Non-pigmented ciliary epithelial cell (primary cell): ENCODE data around the gene CCDC51.
"Not testable (repeated sequence)": the region's sequence is repeated elsewhere in the genome, so short reads cannot be mapped to it uniquely, and the experiment has no call there.

ENCODE experiments used
- DNase-seq: peaks from one replicate; pipeline ENCODE4 v3.0.0-alpha.2; 2010; ENCODE audit warnings: low read depth

The CCDC51 gene

DNA sequence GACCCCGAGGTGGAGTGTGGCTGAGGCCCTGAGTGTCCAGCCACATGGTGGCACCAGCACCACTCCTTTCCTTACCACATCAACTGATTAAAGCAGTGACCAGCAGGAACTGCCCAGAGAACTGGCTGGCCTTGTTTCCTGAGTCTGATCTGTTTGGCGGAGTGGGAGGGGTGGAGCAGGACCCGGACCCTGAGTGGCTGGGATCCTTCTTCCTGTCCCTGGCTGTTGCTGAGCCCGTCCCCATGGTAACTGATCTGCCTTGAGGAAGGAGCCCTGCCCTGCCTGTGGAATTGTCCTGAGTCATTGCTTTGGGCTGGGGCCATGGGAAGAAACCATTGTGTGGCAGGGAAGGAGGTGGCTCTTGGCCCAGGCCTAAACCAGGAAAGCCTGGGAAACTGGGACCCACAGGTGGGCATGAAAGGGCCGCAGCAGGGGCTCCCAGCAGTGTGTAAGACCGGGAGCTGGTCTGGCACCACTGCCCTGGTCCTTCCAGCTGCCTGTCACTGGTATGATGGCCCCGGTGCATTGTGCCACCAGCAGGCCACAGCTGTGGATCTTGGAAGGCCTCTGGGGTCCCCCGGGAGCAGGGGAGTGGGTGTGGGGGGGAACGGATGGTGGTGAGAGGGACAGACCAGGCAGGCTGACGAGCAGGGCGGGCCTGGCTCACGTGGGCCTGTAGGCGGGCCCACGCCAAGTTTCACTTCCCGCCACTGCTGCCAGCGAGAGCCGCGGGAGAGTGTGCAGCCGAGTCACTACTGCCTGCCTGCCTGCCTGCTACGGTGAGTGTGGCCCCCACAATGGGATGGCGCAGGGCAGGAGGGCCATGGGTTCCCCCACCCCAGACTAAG, 25.8 kb upstream of the CCDC51 start:
- DNase-seq, result peak; percentile 99

DNA sequence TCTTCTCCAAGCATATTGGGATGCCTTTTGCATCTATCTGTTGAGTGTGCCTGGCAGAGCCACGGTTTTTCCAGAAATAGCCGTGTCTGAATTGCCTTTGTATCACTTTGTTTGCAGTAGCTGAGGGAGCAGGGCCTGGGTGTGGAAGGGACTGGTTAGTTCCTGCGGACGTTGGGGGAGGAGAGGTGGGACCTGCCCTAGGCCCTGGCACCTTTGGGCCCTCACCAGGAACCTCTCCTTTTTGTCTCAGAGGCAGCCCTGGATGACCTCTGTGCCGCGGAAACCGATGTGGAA, 25.3 kb upstream of the CCDC51 start:
- no peak for DNase-seq

DNA sequence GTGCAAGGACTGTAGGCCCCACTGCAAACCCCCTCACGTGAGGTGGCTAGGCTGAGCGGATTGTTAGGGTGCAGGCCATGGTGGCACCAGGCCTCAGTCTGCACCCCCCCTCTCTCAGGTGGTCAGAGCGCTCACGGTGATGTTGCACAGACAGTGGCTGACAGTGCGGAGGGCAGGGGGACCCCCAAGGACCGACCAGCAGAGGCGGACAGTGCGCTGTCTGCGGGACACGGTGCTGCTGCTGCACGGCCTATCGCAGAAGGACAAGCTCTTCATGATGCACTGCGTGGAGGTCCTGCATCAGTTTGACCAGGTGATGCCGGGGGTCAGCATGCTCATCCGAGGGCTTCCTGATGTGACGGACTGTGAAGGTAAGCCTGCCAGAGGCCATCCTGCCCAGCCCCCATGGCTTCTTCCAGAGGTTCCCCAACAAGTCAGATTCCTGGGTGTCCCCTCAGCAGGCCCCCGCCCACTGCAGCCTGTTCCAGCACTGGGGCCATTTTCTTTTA, 24.8 kb upstream of the CCDC51 start:
- no peak for DNase-seq

DNA sequence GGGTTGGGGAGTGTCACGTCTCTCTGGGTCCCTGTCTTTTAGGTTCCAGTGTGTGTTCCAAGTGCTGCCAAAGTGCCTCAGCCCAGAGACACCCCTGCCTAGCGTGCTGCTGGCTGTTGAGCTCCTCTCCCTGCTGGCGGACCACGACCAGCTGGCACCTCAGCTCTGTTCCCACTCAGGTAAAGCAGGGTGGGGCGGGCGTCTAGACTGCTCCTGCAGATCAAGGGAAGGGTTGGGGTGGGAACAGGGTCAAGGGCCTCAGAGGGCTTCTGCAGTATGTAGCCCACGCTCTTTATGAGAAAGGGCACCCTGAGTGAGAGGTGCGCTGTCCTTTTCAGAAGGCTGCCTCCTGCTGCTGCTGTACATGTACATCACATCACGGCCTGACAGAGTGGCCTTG, 23.8 kb upstream of the CCDC51 start:
- no peak for DNase-seq

DNA sequence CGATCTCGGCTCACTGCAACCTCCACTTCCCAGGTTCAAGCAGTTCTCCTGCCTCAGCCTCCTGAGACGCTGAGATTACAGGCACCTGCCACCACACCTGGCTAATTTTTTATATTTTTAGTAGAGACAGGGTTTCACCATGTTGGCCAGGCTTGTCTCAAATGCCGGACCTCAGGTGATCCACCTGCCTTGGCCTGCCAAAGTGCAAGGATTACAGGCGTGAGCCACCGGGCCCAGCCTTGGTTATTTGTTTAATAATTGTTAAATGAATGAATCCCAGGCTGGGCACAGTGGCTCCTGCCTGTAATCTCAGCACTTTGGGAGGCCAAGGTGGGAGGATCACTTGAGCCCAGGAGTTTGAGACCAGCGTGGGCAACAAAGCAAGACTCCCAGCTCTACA, 21.8 kb upstream of the CCDC51 start:
- not testable (repeated sequence) for DNase-seq

DNA sequence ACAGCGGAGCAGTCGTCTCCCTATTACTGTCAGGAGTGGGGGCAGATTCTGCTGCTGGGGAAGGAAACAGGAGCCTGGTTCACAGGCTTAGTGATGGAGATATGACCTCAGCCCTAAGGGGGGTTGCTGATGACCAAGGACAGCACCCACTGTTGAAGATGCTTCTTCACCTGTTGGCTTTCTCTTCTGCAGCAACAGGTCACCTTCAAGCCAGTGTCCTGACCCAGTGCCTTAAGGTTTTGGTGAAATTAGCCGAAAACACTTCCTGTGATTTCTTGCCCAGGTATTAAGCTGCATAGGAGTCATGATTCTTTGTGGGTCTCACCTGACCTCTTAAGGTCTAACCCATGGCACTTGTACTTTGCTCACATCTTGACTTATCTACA, 20.6 kb upstream of the CCDC51 start:
- no peak for DNase-seq

DNA sequence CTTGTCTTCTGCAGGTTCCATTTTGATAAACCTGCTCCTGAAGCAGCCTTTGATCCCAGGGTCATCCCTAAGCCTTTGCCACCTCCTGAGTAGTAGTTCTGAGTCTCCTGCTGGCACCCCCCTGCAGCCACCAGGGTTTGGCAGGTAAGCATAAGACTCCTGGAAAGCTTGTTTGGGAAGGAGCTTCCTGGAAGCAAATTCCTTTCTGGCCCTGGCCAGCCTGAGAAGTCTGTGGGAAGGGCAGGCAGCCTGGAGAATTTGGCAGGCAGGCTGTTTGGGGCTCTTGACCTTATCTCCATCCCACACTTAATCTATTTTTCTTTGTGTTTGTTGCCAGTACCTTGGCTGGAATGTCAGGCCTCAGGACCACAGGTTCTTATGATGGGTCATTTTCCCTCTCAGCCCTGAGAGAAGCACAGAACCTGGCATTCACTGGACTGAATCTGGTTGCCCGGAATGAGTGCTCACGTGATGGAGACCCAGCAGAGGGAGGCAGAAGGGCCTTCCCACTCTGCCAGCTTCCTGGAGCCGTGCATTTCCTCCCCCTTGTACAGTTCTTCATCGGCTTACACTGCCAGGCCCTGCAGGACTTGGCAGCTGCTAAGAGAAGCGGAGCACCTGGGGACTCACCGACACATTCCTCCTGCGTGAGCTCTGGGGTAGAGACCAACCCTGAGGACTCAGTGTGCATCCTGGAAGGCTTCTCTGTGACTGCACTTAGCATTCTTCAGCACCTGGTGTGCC, 20.0 kb upstream of the CCDC51 start:
- no peak for DNase-seq

DNA sequence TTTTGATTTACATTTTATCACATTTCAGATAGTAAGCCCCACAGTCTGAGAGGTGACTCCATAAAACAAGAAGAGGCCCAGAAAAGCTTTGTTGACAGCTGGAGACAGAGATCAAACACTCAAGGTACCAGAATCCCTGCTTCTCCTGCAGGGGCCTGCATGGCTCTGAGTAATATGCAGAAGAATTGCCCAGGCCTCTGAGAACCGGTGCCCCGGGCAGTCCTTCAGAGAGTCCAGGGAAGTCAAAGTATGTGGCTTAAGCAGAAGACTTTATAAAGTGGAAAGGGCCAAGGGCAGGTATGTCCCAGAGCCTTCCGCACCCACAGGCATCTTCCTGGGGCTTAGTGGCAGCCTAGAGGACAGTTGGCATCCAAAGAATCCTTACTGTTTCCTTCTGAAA, 19.4 kb upstream of the CCDC51 start:
- DNase-seq, result no peak

DNA sequence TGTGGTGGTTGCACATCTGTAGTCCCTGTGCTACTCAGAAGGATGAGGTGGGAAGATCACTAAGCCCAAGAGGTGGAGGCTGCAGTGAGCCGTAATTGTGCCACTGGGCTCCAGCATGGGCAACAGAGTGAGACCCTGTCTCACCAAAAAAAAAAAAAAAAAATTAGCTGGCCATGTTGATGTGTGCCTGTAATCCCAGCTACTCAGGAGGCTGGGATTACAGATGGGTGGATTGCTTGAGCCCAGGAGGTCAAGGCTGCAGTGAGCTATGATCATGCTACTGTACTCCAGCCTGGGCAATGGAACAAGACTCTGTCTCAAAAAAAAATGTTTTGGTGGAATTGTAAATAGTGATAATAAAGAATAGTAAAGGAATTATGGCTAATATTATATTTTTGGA, 16.5 kb upstream of the CCDC51 start:
- no peak for DNase-seq

DNA sequence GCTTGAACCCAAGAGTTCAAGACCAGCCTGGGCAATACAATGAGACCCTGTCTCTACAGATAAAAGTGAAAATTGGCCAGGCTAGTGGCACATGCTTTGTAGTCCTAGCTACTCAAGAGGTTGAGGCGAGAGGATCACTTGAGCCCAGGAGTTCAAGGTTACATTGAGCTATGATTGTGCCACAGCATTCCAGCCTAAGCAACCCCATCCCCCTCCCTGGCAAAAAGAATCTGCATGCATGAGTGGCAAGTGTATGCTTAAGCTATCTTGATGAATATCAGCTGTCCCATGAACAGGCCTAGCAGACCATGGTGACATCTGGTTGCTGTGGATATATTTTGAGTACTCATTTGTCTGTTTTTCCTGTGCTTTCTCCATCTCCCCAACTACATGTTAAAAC, 11.4 kb upstream of the CCDC51 start:
- no peak for DNase-seq

DNA sequence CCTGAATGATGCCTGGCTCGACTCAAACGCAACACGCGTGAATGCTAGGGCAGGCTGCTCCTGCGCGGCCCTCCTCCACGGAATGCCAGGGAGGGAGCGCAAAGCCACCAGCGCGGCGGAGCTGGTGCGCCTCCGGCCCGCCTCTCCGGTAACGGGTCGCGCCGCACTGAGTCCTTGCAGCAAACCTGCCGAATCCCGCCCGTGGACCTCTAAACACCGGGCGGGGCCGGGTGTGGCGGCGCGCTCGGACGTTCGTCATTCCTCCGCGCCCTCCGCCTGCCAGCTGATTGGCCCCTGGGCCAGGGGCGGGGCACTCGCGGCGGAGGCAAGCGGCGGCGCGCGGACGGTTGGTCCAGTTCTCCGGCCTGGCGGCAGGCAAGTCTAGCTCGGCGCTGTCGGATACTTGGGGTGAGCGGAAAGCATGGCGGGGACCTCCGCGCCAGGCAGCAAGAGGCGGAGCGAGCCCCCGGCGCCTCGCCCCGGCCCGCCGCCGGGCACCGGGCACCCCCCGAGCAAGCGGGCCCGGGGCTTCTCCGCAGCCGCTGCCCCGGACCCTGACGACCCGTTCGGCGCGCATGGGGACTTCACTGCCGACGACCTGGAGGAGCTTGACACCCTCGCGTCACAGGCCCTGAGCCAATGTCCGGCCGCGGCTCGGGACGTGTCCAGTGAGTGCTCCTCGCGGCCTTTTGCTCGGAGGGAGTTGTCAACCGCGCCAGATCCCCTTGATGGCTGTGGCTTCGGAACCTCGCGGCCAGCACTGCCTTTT, 6.7 kb upstream of the CCDC51 start, which contains the start of gene ATRIP:
Gene ATRIP, plus strand, starts transcription at position 313 of the 769 bp plus-strand sequence. Its CDS starts 109 bp downstream, at position 422.
- no peak for DNase-seq

DNA sequence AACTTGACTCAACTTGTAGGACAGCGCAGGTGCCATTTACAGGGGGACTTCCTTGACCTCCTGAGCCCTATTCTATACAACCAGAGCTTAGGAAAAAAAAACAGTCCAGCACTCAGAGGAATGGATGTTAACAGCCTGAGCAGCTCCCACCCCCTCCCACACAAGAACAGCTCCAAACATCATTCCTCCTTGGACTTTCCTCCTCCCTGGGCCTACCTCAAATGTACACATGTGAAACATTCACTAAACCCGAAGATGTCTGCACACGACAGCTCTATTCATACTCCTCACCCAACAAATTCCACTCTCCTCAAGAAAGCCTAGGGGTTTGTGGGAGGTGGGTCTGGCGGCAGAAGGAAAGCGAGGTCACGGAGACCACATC, 6.1 kb upstream of the CCDC51 start:
- DNase-seq, result no peak

DNA sequence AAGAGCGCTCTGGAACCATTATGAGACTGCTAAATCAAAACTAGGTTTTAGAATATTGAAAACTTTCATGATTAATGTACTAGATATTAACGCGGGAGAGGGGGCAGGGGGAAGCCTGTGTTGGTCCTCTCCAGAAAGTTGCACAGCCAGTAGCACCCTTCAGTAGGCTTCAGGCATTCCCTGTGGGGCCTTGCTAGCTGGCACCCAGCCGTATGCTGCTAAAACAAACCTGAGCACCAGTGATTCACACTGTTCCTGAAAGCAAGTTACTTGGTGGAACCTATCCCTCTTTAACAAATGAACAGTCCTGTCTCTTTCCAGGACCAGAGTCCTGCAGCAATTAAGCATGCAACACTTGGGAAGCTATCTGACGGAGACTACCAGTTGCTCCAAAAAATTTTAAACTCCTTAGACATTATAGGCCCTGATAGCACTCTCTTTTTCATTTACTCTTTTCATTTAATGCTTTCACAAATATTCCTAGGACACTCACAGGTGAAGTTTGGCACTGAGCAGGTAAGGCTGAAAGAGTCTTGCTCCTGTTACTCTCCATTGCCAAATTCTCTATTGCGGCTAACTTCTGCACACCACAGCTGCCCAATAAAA, 5.5 kb upstream of the CCDC51 start:
- no peak for DNase-seq

DNA sequence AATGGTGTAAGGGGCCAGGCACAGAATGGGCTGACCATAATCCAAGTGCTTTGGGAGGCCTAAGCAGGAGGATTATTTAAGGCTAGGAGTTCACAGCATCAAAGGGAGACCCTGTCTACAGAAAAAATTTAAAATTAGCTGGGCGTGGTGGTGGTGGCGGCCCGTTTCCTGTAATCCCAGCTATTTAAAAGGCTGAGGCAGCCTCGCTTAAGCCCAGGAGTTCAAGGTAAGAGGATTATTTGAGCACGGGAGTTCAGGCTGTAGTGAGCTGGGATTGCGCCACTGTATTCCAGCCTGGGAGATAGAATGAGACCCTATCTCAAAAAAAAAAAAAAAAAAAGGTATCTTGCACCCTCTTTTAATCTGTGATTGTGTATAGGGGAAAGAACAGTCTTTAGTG, 2.0 kb upstream of the CCDC51 start:
- no peak for DNase-seq

DNA sequence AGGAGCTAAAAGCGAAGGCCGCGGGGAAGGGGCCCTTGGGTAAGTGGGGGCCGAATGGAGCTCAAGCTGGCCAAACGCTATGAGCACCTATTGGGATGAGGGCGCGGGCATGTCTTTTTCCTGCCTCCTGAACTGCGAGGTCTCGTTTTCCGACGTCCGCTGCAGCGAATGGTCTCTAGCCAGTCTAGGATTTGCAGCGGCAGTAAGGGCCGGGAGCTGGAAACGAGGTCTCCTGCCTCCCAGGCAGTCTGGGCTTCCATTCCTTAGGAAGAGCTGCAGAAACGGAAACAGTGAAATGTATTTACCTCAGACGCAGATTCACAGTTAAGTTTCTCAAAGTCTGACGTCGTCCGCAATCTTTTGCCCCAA, 655 bp upstream of the CCDC51 start:
- no peak for DNase-seq

DNA sequence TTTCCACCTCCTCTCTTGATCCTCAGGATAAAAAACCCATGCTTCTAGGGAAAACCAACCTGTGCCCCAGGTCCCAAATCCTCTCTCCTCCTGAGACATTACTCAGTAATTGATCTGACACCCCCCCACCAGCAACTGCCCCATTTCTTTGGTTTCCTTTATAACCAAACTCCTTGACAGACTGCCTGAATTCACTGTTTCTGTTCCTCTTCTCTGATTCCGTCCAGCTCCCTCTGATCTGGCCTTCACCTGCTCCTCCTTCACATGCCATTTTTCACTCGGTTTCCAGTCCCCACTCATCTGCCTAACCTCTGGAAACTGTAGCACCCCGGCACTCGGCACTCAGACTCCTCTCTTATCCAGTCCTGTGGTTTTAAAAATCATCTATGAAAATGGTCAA, 2.1 kb downstream of the CCDC51 start:
- DNase-seq, result no peak

DNA sequence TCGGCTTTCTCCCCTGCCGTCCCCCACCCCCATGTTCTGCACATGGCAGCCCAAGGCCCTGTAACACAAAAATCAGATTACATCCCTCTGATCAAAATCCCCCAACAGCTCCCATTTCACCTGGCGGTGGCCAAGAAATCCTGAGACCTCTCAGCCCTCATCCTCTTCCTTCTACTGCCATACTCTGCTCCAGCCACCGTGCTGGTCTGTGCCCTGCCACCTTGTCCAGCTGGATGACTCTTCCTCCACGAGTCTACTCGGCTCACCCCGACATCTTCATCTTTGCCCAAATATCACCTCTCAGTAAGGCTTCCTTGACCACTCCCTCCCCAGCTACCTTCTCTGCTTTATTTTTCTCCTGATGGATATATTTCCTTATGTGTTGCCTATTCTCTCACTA, 3.1 kb downstream of the CCDC51 start:
- no peak for DNase-seq

DNA sequence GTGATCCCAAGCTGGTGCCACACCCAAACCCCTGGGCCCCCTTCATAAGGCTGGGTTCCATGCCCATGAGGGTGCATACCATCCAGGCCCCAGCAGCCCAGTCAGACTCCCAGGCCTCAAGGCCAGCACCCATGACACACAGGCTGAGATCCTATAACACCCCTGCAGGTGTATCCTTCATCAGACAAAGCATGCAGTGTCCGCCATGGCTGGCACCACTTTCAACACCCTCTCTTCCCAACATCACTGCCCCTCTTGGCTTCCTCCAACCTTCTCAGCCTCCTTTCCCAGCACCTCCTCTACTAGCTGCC, 3.5 kb downstream of the CCDC51 start:
- DNase-seq, result no peak

DNA sequence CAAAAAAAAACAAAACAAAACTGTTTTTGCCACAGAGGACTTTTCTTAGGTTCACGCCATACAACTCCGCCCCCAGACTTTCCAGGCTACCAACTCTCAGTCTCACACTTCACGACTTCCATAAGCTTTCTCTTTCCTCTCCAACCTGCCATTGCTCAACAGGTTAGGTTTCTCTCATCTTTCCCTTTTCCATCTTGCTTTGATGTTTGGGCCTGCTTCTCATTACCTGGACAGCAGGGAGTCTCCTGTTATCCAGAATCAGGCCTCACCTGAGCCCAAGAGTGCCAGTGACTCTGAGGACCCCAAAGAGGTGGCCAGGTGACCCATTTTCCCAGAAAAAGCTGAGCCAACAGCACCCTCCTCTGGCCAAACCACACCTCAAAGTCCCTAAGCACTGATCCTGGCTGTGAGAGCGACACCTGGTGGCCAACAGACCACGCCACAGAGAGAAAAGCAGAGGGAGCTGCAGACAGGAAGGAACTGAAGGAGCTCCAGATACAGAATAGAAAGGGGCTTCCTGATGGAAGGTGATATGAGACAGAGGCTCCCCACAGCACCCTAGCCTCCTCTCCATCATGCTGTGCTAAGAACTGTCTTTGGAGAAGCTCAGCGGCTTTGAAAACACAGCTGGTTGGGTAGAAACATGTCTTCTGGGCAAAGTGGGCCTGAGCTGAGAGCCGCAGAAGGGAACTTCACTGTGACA, 4.0 kb downstream of the CCDC51 start:
- no peak for DNase-seq

DNA sequence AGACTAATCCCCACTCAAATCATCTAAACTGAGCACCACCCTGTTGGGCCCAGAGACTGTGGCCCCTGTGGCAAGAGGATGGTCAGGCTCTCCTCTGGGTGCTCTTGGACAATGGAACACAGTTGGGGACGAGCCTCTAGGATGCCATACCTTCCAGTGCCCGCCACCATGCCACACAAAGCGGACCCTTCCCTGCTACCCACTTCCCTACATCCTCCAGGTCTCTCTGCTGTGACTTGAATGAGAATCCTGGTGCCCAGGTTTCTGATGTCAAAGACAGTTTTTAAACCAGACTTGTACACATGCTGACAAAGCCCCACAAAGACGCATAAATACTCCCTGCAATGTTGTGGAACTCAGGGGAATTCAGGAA, 4.7 kb downstream of the CCDC51 start:
- no peak for DNase-seq

DNA sequence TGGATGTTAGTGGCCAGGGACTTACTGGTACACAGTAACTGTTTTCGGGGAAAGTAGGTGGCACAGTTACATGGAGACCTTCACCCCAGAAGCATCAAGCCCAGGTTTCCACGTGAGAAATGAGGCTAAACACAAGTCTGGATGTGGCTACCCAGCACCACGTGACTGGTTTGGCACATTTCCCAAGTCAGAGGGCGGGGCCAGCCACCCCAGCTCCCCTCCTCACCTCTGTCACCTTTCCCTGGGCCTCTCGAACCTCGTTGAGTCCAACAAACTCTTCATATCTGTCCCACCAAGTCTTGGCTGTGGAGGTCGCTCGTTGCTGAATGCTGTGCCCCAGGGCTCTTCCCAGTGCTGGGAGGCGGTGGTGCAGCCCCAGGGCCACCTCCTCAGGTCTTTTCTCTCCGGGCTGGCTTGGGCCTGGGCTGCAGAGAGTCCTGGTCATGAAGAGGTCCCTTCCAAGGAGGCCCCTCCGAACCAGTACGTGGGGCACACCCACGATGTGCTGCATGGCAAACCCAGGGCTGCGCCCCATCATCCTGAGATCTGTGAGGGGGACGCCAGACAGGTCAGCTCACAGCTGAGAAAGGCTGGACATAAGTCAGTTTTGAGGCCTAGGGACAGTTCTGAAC, 5.2 kb downstream of the CCDC51 start:
- no peak for DNase-seq
